K562 (cell line): Measurements from ENCODE around the gene IL17RB. TPM values are rescaled to one million over a fixed set of nuclear protein-coding genes. Genes with fewer than 3 reads are reported as not detected.

Experiments
- ATAC-seq: fragments of 200-7000 bp; cut with Tn5 transposase; 3 replicates; pipeline ENCODE4 v1.9.1; 2020; ENCODE audit warnings: moderate library complexity
- BruUV-seq: library from RNA; stranded (reverse); fragments of 400-500 nt; replicated peaks from 2 replicates; lab custom pipeline; 2021; lab: Mats Ljungman, UMichigan
- CTCF ChIA-PET: fragments of 300-600 bp; formaldehyde crosslinking; extraction: SDS; loops from one replicate; lab custom pipeline; 2021; ENCODE audit warnings: low intra/inter-chr PET ratio; lab: Yijun Ruan, JAX
- POLR2A ChIA-PET: fragments of 300-600, 350-650 bp; sonication (Branson Sonifier 250); formaldehyde crosslinking; extraction: SDS; loops from one replicate; lab custom pipeline; 2021; ENCODE audit warnings: antibody characterized with exemption, inconsistent platforms; lab: Yijun Ruan, JAX
- DNase-seq, 4 experiments: peaks; one replicate each; pipeline versions ENCODE4 v3.0.0 to v3.0.0-alpha.2; 2011 to 2018; ENCODE audit warnings: low spot score in 3 of 4, mixed read lengths in 3 of 4; ENCODE audit errors: extremely low read depth in 1 of 4
- FAIRE-seq: peaks from 2 replicates; lab custom pipeline; 2011; peaks lifted over from hg19 to GRCh38; lab: Jason Lieb, UNC
- H2AFZ ChIP-seq: 2 replicates; pipeline ENCODE4 v1.6.0; 2011; ENCODE audit warnings: low read depth, low read length, control low read depth, inconsistent platforms
- H3K27ac ChIP-seq: fragments of 200-600 bp; 3 replicates; pipeline ENCODE4 v1.8.0; 2011; ENCODE audit warnings: low read depth, mild to moderate bottlenecking, control low read depth, inconsistent platforms, low read length, moderate library complexity, mixed read lengths; ENCODE audit errors: extremely low read depth
- H3K27me3 ChIP-seq, 2 experiments: fragments of 300-600 bp in 1 of 2; 2 replicates in 1 of 2; 3 replicates in 1 of 2; pipeline versions ENCODE4 v1.6.0 to v1.8.0; 2011; ENCODE audit warnings: inconsistent platforms in 2 of 2, low read length in 2 of 2, mild to moderate bottlenecking in 1 of 2, mixed read lengths in 1 of 2, moderate library complexity in 1 of 2; ENCODE audit not compliant: control insufficient read depth in 2 of 2, insufficient read depth in 2 of 2
- H3K36me3 ChIP-seq: fragments of 300-600 bp; 3 replicates; pipeline ENCODE4 v1.8.0; 2011; ENCODE audit warnings: mild to moderate bottlenecking, low read length, inconsistent platforms; ENCODE audit not compliant: control insufficient read depth, insufficient read depth
- H3K4me1 ChIP-seq, 2 experiments: fragments of 200-600 bp in 1 of 2; replicated peaks in 1 of 2; 2 replicates in 1 of 2; 3 replicates in 1 of 2; pipeline versions ENCODE4 v1.5.1 to v1.8.0; 2011; ENCODE audit warnings: inconsistent platforms in 2 of 2, low read length in 2 of 2, mild to moderate bottlenecking in 1 of 2, mixed read lengths in 1 of 2, moderate library complexity in 1 of 2; ENCODE audit not compliant: control insufficient read depth in 2 of 2, insufficient read depth in 2 of 2
- H3K4me2 ChIP-seq: 2 replicates; pipeline ENCODE4 v1.6.1; 2011; ENCODE audit warnings: low read length, control low read depth, inconsistent platforms, mixed read lengths; ENCODE audit not compliant: insufficient read depth
- H3K4me3 ChIP-seq: fragments of 200-600 bp; sonication (generic), shearing (Covaris generic); 2 replicates; pipeline ENCODE4 v1.5.1; 2016; ENCODE audit warnings: control low read depth, inconsistent platforms
- H3K79me2 ChIP-seq: fragments of 200-600 bp; 3 replicates; pipeline ENCODE4 v1.8.0; 2011; ENCODE audit warnings: low read length, inconsistent platforms; ENCODE audit not compliant: control insufficient read depth, insufficient read depth
- H3K9ac ChIP-seq, 2 experiments: 2 replicates each; pipeline versions ENCODE4 v1.6.0 to v1.6.1; 2011; ENCODE audit warnings: low read depth in 2 of 2, low read length in 2 of 2, control low read depth in 1 of 2, inconsistent platforms in 1 of 2, mild to moderate bottlenecking in 1 of 2, mixed read lengths in 1 of 2; ENCODE audit not compliant: insufficient read depth in 1 of 2
- H3K9me1 ChIP-seq: one replicate; pipeline ENCODE4 v1.6.0; 2011; ENCODE audit warnings: inconsistent platforms, mild to moderate bottlenecking, low read length, moderate library complexity; ENCODE audit not compliant: control insufficient read depth, insufficient read depth
- H3K9me3 ChIP-seq: replicated peaks from 2 replicates; pipeline ENCODE4 v1.5.1; 2011; ENCODE audit warnings: low read depth, low read length, inconsistent platforms; ENCODE audit not compliant: control insufficient read depth, insufficient read depth
- H4K20me1 ChIP-seq: replicated peaks from 2 replicates; pipeline ENCODE4 v1.6.1; 2011; ENCODE audit warnings: low read length, inconsistent platforms, mixed read lengths; ENCODE audit not compliant: control insufficient read depth, insufficient read depth
- GTF2A2 ChIP-seq: IDR thresholded peaks from 2 replicates; pipeline ENCODE4 v1.6.1; 2016; ENCODE audit warnings: mild to moderate bottlenecking, missing genetic modification characterization, missing compliant biosample characterization
- HNRNPL ChIP-seq: fragments of 200-400 bp; formaldehyde crosslinking; IDR thresholded peaks from 2 replicates; pipeline ENCODE4 v1.6.1; 2017; ENCODE audit warnings: low read depth, mild to moderate bottlenecking, low read length
- JUND ChIP-seq, 2 experiments: IDR thresholded peaks; 2 replicates in 1 of 2; 3 replicates in 1 of 2; pipeline ENCODE4 v1.6.1; 2011; ENCODE audit warnings: borderline replicate concordance in 2 of 2, low read depth in 2 of 2, low read length in 2 of 2, improper control_type of control experiment in 1 of 2, missing biosample characterization in 1 of 2, missing genetic modification characterization in 1 of 2, missing genetic modification reagents in 1 of 2
- NFXL1 ChIP-seq: fragments of 450-650 bp; formaldehyde crosslinking; IDR thresholded peaks from 2 replicates; pipeline ENCODE4 v1.4.0; 2021; ENCODE audit warnings: mild to moderate bottlenecking
- ZBTB33 ChIP-seq: sonication (generic); formaldehyde crosslinking; IDR thresholded peaks from 2 replicates; pipeline ENCODE4 v1.8.1; 2023; ENCODE audit warnings: mild to moderate bottlenecking, missing genetic modification reagents
- ZNF165 ChIP-seq: fragments of 250-450 bp; sonication (Bioruptor Pico); IDR thresholded peaks from 2 replicates; pipeline ENCODE4 v1.4.0; 2020; ENCODE audit warnings: borderline replicate concordance
- WGBS: fragments of 100-300 bp; shearing (Covaris generic); methylation state at CpG from one replicate; pipeline ENCODE4 v1.1.6; 2016; ENCODE audit warnings: low coverage, mixed read lengths; ENCODE audit not compliant: insufficient coverage; ENCODE audit errors: missing lambda C conversion rate; 5-methylcytosine and 5-hydroxymethylcytosine counted together
- in situ Hi-C: fragments of 300-500 bp; cut with MboI; formaldehyde crosslinking; loops from 4 replicates; pipeline ENCODE4 v1.15.0; 2018; ENCODE audit warnings: inconsistent platforms, mixed read lengths
- intact Hi-C: fragments of 100-400 bp; cut with micrococcal nuclease; formaldehyde crosslinking; loops from 2 replicates; pipeline ENCODE4 v1.14.2; 2022
- polyA plus RNA-seq, 8 experiments: library from polyadenylated mRNA; depleted of rRNA in 4 of 8; stranded (reverse) in 5 of 8; unstranded in 3 of 8; fragments of >200 nt; fragmentation: Nextera tagmentation in 2 of 8; fragmentation: Illumina TruSeq in 1 of 8; extraction: Ambion mirVana in 2 of 8; extraction: Trizol in 1 of 8; gene quantifications; 2 replicates each; pipeline versions ENCODE4 v1.2.1 to v1.2.3, GENCODE V29; 2011 to 2014; ENCODE audit warnings: inconsistent platforms in 1 of 8, missing spikeins in 1 of 8
- total RNA-seq, 7 experiments: library from RNA; depleted of rRNA in 6 of 7; stranded (reverse); fragments of >200 nt in 6 of 7; fragmentation: Illumina TruSeq in 2 of 7; extraction: Trizol in 2 of 7; gene quantifications; 2 replicates each; pipeline versions ENCODE4 v1.2.1 to v1.2.3, GENCODE V29; 2011 to 2021; ENCODE audit warnings: low replicate concordance in 1 of 7

The IL17RB gene
- total and polyA plus RNA-seq, 9 of the 15 experiments (the other 6 are each of a cell fraction or from before 2014, with no cell fraction given): 1.1 to 4.1 (median 1.7) TPM

GRCh38 chr3:53823026-53823955 lies 23.1 kb upstream of the IL17RB start:
- H3K9ac ChIP-seq: no peak overlapping the region
- no peak for TF ChIP-seq JUND (IDR thresholded peaks at IDR 0.05; ENCODE audit: borderline replicate concordance, low read depth, low read length)
- TF ChIP-seq JUND (tag; IDR thresholded peaks at IDR 0.05; ENCODE audit: borderline replicate concordance, low read depth, low read length): no peak
- 0 out of 2 replicates have a peak, but pooled peaks have one; percentile 12 for TF ChIP-seq ZBTB33 (CRISPR knock-in tag)
- no peak for TF ChIP-seq NFXL1 (CRISPR knock-in tag)
- no peak for TF ChIP-seq GTF2A2 (tag)
- TF ChIP-seq ZNF165 (CRISPR knock-in tag): no peak
- peak; percentile 29; the same call in 1 of the 2 replicates for TF ChIP-seq HNRNPL
- H3K79me2 ChIP-seq: no peaks in the 10 kb centered on the region
- no peaks in the 10 kb centered on the region for H3K9me1 ChIP-seq
- FAIRE-seq: no peak
- H3K4me1 ChIP-seq: no peaks in the 10 kb centered on the region
- no peak for DNase-seq
- ChIA-PET POLR2A (no interaction called here), CTCF (no interaction called here)
- H3K9me3 ChIP-seq: no peaks in the 10 kb centered on the region
- intact Hi-C loops (no loop called here), in situ Hi-C loops (no loop called here)
- no peaks in the 10 kb centered on the region for H3K36me3 ChIP-seq
- H3K4me3 ChIP-seq: no peak overlapping the region
- H3K27me3 ChIP-seq: peaks cover 0 to 18% of the 10 kb centered on the region in 2 experiments; a peak in 2 of 5 replicates
- no peak for ATAC-seq
- no peak overlapping the region for H3K27ac ChIP-seq
- no peaks in the 10 kb centered on the region; the same call in 1 of the 2 replicates for H4K20me1 ChIP-seq
- no peak overlapping the region for H2AFZ ChIP-seq
- no TSS peak for BruUV-seq
- H3K4me2 ChIP-seq: no peak overlapping the region
- 59% methylated on average over 31 of the region's 67 CpGs for WGBS
